ENCODE measurements around the gene DIPK1B.

DIPK1B gene

DNA sequence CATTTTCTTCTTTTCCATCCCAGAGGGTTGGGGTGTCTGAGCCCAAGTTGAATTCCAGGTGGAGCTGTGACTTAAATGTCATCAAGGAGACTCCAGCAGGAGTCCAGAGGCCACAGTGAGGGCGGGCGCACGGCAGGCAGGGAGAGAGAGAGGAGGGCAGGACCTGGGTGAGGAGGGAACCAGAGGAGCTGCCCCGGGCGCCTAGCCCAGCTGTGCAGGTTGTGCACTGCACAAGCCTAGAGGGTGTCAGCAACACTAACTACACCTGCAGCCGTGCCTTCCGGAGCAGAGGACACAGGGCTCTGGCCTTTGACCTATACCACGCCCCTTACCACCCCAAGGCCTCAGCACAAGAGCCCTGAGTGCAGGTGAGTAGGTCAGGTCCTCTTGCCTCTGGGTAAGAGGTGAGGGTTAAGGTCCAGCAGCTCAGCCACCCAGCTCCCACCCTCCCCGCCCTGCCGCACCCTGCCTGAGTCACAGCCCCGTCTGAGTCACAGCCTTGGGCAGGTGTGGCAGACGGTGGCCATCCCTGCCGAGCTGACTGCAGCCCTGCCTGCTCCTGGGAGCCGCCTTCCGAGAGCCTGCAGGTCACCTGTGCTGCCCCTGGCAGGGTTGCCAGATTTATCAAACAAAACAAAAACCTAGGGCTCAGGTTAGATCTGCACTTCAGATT, 18.7 kb upstream of the DIPK1B start (continued):
- no peak for TF ChIP-seq MYNN (tag by site-specific recombination; IDR thresholded peaks at IDR 0.05; ENCODE audit: borderline replicate concordance)
- no peak for TF ChIP-seq ZNF132 (tag by site-specific recombination; IDR thresholded peaks at IDR 0.05; ENCODE audit: borderline replicate concordance)
- TF ChIP-seq ZNF16 (tag by site-specific recombination; IDR thresholded peaks at IDR 0.05; ENCODE audit: low read depth): no peak
- TF ChIP-seq, protein P1, sequence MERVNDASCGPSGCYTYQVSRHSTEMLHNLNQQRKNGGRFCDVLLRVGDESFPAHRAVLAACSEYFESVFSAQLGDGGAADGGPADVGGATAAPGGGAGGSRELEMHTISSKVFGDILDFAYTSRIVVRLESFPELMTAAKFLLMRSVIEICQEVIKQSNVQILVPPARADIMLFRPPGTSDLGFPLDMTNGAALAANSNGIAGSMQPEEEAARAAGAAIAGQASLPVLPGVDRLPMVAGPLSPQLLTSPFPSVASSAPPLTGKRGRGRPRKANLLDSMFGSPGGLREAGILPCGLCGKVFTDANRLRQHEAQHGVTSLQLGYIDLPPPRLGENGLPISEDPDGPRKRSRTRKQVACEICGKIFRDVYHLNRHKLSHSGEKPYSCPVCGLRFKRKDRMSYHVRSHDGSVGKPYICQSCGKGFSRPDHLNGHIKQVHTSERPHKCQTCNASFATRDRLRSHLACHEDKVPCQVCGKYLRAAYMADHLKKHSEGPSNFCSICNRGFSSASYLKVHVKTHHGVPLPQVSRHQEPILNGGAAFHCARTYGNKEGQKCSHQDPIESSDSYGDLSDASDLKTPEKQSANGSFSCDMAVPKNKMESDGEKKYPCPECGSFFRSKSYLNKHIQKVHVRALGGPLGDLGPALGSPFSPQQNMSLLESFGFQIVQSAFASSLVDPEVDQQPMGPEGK (tag by site-specific recombination; IDR thresholded peaks at IDR 0.05): peak; percentile 11; the same call in 1 of the 2 replicates
- no peak for TF ChIP-seq PRDM1 (tag by site-specific recombination; IDR thresholded peaks at IDR 0.05)
- TF ChIP-seq PRDM2 (tag by site-specific recombination; IDR thresholded peaks at IDR 0.05; ENCODE audit: borderline replicate concordance): no peak
- TF ChIP-seq ZFP37 (tag by site-specific recombination; IDR thresholded peaks at IDR 0.05): no peak
- no peak for TF ChIP-seq ZNF10 (tag by site-specific recombination; IDR thresholded peaks at IDR 0.05)
- TF ChIP-seq ZSCAN23 (tag by site-specific recombination; IDR thresholded peaks at IDR 0.05): no peak
- no peak for TF ChIP-seq GLIS1 (tag by site-specific recombination; IDR thresholded peaks at IDR 0.05)
- TF ChIP-seq GFI1B (tag by site-specific recombination; IDR thresholded peaks at IDR 0.05): no peak
- TF ChIP-seq ZNF146 (tag by site-specific recombination; IDR thresholded peaks at IDR 0.05): no peak
- no peak for TF ChIP-seq ZFP41 (tag by site-specific recombination; IDR thresholded peaks at IDR 0.05; ENCODE audit: borderline replicate concordance)
- no peak for TF ChIP-seq SETDB1 (IDR thresholded peaks at IDR 0.05; ENCODE audit: insufficient read length, low read length)
- TF ChIP-seq ZNF488 (tag by site-specific recombination; IDR thresholded peaks at IDR 0.05): no peak
- 0 out of 2 replicates have a peak, but pooled peaks have one; percentile 46 for TF ChIP-seq ZNF639 (tag by site-specific recombination; IDR thresholded peaks at IDR 0.05)
- 0 out of 2 replicates have a peak, but pooled peaks have one; percentile 50 for TF ChIP-seq BCL11B (tag by site-specific recombination; IDR thresholded peaks at IDR 0.05; ENCODE audit: low read depth)
- TF ChIP-seq, protein P2, sequence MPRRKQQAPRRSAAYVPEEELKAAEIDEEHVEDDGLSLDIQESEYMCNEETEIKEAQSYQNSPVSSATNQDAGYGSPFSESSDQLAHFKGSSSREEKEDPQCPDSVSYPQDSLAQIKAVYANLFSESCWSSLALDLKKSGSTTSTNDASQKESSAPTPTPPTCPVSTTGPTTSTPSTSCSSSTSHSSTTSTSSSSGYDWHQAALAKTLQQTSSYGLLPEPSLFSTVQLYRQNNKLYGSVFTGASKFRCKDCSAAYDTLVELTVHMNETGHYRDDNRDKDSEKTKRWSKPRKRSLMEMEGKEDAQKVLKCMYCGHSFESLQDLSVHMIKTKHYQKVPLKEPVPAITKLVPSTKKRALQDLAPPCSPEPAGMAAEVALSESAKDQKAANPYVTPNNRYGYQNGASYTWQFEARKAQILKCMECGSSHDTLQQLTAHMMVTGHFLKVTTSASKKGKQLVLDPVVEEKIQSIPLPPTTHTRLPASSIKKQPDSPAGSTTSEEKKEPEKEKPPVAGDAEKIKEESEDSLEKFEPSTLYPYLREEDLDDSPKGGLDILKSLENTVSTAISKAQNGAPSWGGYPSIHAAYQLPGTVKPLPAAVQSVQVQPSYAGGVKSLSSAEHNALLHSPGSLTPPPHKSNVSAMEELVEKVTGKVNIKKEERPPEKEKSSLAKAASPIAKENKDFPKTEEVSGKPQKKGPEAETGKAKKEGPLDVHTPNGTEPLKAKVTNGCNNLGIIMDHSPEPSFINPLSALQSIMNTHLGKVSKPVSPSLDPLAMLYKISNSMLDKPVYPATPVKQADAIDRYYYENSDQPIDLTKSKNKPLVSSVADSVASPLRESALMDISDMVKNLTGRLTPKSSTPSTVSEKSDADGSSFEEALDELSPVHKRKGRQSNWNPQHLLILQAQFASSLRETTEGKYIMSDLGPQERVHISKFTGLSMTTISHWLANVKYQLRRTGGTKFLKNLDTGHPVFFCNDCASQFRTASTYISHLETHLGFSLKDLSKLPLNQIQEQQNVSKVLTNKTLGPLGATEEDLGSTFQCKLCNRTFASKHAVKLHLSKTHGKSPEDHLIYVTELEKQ (tag by site-specific recombination; IDR thresholded peaks at IDR 0.05; ENCODE audit: borderline replicate concordance): no peak

All from HEK293 (cell line).